IPS DF 19.7 (cell line): Measurements from ENCODE around the gene ADGRL3.

Experiments
- DNase-seq: peaks from one replicate; pipeline ENCODE4 v3.0.0-alpha.2; 2013; ENCODE audit warnings: low read depth, low spot score

The ADGRL3 gene

DNA sequence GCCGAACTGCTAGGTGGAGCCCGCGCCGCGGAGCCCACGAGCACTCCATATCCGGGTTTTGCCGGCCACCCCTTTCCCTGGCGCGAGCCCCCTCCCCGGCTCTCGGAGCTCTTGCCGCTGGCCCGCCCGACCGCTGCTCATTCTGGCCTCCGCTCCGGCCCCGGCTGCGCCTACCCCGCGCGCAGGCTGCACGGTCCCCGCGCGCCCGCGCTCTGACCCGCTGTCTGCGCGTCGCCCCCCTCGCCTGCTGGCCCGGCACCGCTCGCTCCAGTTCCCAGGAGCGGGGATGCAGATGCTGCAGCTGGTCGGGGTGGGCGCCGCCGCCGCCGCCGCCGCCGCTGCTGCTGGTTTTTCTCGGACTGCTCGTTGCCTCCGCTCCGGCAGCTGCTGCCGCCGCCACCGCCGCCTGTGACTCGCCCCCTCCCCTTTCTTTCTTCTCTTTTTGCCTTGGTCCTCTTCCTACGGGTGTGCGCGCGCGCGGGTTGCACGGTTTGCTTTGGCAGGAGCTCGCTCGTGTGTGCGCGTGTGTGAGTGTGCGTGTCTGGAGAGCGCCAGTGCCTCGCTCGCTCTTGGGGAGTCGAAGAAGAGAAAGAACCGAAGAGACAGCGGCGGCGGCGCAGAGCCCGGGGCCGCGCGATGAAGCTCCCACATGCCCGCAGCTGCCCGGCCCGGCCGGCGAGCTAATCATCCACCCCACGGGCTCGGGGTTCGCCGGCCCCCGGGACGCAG, at the start of gene ADGRL3:
TSS of gene ADGRL3 (plus strand) at position 140 of the 729 bp plus-strand sequence.
- no peak for DNase-seq

- peak; percentile 25 for DNase-seq
These were observed 47.7 kb upstream of the ADGRL3 start for GRCh38 chr4:61152433-61152832.

DNA sequence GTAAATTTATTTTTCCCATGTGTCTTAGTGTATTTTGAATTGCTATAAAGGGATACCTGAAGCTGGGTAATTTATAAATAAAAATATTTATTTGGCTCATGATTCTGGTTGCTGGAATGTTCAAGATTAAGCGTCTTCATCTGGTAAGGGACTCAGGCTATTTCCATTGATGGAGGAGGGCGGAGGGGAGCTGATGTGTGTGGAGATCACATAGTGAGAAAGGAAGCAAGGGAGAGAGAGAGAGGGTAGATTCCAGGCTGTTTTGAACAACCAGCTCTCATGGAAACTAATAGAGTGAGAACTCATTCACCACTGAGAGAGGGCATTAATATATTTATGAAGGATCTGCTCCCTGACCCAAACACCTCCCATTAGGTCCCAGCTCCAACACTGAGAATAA, 39.6 kb upstream of the ADGRL3 start:
- no peak for DNase-seq

- DNase-seq = no peak
These were observed 38.0 kb upstream of the ADGRL3 start for GRCh38 chr4:61162116-61162515.

GRCh38 chr4:61173799-61174198, 26.3 kb upstream of the ADGRL3 start:
- no peak for DNase-seq

GRCh38 chr4:61175495-61175894, 24.6 kb upstream of the ADGRL3 start:
- DNase-seq = no peak

DNA sequence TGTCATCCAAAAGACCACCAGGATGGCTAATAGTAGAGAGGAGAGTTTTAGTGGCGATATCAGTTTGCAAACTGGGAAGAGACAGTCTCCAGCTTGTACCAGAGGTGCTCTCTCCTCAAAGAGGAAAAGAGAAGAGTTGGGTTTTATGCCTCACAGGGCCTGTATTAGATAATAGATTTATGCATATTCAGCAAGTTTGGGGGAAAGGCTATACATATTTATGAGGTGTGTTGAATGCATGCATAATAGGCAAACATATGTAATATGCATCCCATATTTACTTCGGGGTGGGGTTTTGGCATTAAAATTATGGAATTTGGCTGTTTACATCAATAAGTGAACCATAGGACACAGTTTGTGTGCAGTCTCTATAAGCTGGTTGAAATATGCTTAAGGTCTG, 22.8 kb upstream of the ADGRL3 start:
- DNase-seq = no peak

- DNase-seq = no peak
These were observed 19.7 kb upstream of the ADGRL3 start for GRCh38 chr4:61180405-61180804.

DNA sequence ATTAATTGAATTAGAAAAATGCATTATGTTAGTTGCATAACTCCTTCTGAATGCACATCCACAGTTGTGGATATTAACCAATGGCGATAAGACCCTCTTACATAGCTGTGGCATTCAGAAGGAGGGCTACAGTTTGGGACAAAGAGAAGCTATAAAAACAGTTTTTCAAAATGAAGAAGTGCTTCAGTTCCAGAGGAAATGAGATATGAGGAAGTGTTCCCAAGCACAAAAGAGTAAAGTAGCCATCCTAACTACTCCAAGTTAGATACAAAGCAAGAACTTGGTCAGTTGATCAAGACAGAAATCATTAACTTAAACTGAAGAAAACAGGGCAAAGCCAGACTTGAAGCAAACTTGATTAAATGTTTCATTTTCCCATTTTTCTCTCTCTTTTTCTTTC, 17.2 kb upstream of the ADGRL3 start:
- DNase-seq = no peak

DNA sequence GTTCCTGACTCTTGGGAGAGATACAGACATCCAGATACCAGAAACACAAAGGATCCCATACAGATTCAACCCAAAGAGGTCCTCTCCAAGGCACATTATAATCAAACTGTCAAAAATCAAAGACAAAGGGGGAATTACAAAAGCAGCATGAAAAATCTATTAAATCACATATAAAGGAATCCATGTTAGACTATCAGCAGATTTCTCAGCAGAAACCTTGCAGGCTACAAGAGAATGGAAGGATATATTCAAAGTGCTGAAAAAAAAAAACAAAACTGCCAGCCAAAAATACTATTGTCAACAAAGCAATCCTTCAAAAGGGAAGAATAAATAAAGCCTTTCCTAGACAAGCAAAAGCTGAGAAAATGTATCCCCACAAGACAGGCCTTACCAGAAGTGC, 14.8 kb upstream of the ADGRL3 start:
- DNase-seq = no peak

DNA sequence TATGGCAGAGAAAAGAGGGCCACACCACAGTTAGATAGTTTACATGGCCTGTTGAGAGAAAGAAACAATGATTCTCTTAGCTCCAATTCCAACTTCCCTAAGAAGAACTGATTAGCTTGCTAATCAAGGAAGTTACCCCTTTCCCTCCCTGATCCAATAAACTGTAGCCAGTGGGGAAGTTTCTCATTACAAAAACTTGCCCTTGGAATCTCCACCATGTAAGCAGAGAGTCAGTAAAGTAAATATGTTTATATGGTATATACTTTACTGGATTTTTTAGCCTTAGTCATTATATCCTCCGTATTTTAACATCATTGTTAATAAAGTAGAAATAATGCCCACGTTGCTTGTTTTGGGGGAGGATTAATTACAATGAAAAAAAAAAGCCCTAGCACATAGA, 7.7 kb upstream of the ADGRL3 start:
- no peak for DNase-seq

- DNase-seq = no peak
These were observed 6.3 kb upstream of the ADGRL3 start for GRCh38 chr4:61193863-61194262.

DNA sequence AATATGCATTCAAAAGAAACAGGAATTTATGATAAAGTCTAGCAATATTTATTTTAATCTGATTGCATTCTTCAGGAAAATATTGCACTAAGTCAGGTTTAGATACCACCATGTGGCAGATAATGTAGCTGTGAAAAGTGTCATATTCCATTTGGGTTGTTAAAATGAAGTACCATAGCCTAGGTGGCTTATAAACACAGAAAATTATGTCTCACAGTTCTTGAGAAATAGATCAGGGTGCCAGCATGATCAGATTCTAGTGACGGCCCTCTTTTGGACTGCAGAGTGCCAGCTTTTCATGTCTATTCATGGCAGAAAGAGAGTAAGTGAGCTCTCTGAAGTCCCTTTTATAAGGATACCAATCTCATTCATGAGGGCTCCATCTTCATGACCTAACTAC, 5.6 kb upstream of the ADGRL3 start:
- no peak for DNase-seq

- DNase-seq = no peak
These were observed 5.0 kb upstream of the ADGRL3 start for GRCh38 chr4:61195101-61195500.

DNA sequence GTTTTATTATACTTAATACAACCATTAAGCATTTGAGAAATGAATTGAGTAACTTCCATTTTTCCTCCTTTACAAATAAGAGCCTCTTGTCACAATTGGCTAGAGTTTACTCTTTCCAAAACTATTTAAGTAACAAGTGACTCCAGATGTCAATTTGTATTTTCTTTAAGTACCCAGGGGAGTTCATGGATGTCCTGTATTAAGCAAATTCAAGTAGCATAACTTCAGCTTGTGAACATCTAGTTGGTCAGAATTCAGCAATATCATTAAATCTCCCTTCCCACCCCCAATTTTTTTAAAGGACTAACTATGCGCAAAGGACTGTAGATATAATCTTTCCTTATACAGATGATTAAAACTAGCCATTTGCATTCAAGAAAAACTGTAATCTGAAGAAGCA, 1.4 kb upstream of the ADGRL3 start:
- DNase-seq = no peak

GRCh38 chr4:61199873-61200186, 296 bp upstream of the ADGRL3 start:
- no peak for DNase-seq

DNA sequence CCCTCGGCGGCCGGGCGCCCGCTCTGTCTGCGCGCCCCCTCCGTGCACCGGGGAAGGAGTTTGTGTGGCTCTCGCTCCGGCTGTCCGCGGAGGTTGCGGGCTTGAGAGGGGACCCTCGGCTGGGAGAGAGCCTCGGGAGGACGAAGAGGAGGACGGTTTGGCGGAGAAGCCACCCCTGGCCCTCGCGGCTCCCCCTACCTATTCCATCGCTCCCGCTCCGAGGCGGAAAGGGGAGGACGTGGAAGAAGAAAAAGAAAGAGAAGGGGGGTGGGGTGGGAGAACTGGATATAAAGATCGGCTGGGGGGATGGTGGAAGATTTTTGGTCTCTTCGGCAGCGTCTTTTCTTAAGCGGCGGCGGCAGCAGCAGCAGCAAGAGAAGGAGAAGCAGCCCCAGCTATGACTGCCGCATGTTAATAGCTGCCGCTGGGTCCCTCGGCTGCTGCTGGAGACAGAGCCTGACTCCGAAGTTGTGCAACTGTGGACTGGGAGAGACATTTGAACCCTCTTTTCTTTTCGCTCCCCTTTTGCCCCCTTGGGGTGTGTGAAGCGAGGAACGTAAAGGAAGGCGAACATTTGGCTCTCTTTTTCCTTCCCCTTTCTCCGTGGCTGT, 895 bp downstream of the ADGRL3 start:
- no peak for DNase-seq

GRCh38 chr4:61201561-61201960, 1.4 kb downstream of the ADGRL3 start:
- no peak for DNase-seq

GRCh38 chr4:61201961-61202637, 2.0 kb downstream of the ADGRL3 start:
- DNase-seq = no peak

- no peak for DNase-seq
These were observed 2.7 kb downstream of the ADGRL3 start for GRCh38 chr4:61202638-61203435.

DNA sequence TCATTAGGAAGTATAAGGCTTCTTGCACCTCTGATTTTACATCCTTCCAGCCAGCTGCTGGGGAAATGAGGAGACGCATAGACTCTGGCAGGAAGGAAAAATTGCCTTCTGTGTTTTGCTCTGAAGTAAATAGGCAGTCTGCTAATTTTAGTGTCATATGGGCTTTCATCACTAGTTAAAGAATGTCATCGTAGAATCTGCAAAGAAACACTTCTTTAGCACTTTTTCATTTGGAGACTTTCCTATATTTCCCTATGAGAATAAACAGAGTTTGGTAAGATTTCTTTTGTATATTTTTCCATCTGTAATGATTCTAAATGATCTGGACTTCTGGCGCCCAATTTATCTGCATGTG, 3.3 kb downstream of the ADGRL3 start:
- no peak for DNase-seq

DNA sequence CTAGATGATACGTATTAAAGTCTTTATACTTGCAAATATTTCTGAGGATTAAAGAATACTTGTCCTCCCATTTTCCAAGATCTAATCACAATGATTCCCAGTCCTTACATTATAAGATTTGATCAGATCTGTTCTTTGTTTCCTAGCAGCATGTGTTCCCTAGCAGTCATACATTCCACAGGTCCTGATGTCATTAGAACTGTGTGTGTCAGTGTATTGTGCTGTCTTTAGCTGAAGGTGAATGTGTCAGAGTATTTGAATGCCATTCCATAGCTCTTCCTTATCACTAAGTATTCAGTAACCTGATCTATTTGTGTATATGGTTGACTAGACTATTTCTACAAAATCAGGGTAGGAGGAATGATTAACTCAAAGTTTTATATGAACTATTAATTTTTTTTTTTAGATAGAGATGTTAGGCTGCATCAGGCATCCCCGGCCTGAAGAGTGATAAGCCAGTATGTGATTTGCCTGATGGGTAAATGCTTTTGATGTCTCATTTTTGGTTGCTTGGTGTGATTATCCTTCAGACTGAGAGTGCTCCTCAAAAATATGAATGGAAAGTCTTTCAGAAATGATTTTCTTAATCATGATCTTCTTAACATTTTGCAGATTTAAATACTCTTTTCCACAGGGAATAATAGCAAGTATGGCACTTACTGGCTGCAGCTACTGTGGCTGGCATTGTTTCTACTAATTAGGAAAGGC, 4.4 kb downstream of the ADGRL3 start:
- DNase-seq = no peak
